DOHH2 (cell line): ENCODE measurements around the gene RTKN.
"Not testable (repeated sequence)": the region's sequence is repeated elsewhere in the genome, so short reads cannot be mapped to it uniquely, and the experiment has no call there.

Source experiments
- H3F3A ChIP-seq: fragments of 200-600 bp; sonication (generic), shearing (Covaris generic); 2 replicates; pipeline ENCODE4 v1.6.0; 2016; ENCODE audit warnings: antibody characterized with exemption, mild to moderate bottlenecking; ENCODE audit not compliant: control insufficient read depth, insufficient read depth
- H3K27ac ChIP-seq: fragments of 200-600 bp; sonication (generic); 2 replicates; pipeline ENCODE4 v1.5.1; 2014; ENCODE audit warnings: low read depth, mild to moderate bottlenecking, low read length, moderate library complexity
- H3K27me3 ChIP-seq: fragments of 200-600 bp; sonication (generic); 2 replicates; pipeline ENCODE4 v1.6.1; 2014; ENCODE audit warnings: mild to moderate bottlenecking, low read length, mixed read lengths; ENCODE audit not compliant: control insufficient read depth
- H3K36me3 ChIP-seq: fragments of 200-600 bp; sonication (generic); 2 replicates; pipeline ENCODE4 v1.6.1; 2014; ENCODE audit warnings: mild to moderate bottlenecking, low read length, moderate library complexity, mixed read lengths; ENCODE audit not compliant: control insufficient read depth
- H3K4me1 ChIP-seq: fragments of 200-600 bp; sonication (generic); 2 replicates; pipeline ENCODE4 v1.6.1; 2014; ENCODE audit warnings: mild to moderate bottlenecking, low read length, mixed read lengths; ENCODE audit not compliant: control insufficient read depth
- H3K4me2 ChIP-seq: fragments of 200-600 bp; sonication (generic); 2 replicates; pipeline ENCODE4 v1.6.0; 2014; ENCODE audit warnings: mild to moderate bottlenecking, low read length, moderate library complexity
- H3K4me3 ChIP-seq: fragments of 200-600 bp; sonication (generic); 2 replicates; pipeline ENCODE4 v1.5.1; 2014; ENCODE audit warnings: mild to moderate bottlenecking, low read length, mixed read lengths
- H3K79me2 ChIP-seq: fragments of 200-600 bp; sonication (generic); 2 replicates; pipeline ENCODE4 v1.6.1; 2014; ENCODE audit warnings: mild to moderate bottlenecking, low read length, mixed read lengths; ENCODE audit not compliant: control insufficient read depth
- H3K9me2 ChIP-seq: fragments of 200-600 bp; sonication (generic); replicated peaks from 2 replicates; pipeline ENCODE4 v1.6.1; 2014; ENCODE audit warnings: mild to moderate bottlenecking, low read length, mixed read lengths; ENCODE audit not compliant: control insufficient read depth
- H3K9me3 ChIP-seq: fragments of 200-600 bp; sonication (generic); 2 replicates; pipeline ENCODE4 v1.6.1; 2014; ENCODE audit warnings: antibody characterized with exemption, low read length, mixed read lengths; ENCODE audit not compliant: control insufficient read depth, insufficient read depth
- H4K20me1 ChIP-seq: fragments of 200-600 bp; sonication (generic); 2 replicates; pipeline ENCODE4 v1.6.0; 2014; ENCODE audit warnings: low read depth, mild to moderate bottlenecking, antibody characterized with exemption, low read length, moderate library complexity; ENCODE audit not compliant: control insufficient read depth, insufficient read depth
- EZH2phosphoT487 ChIP-seq: fragments of 200-600 bp; sonication (generic); IDR thresholded peaks from 2 replicates; pipeline ENCODE4 v1.6.1; 2017; ENCODE audit warnings: borderline replicate concordance, mild to moderate bottlenecking, antibody characterized with exemption, low read length, moderate library complexity, mixed read lengths
- TF ChIP-seq, protein P1 (sequence below): fragments of 200-600 bp; sonication (generic); IDR thresholded peaks from one replicate; pipeline ENCODE4 v1.5.1; 2014; ENCODE audit warnings: antibody characterized with exemption, mild to moderate bottlenecking, low read depth, low read length; ENCODE audit not compliant: poor library complexity, severe bottlenecking

Gene RTKN

DNA sequence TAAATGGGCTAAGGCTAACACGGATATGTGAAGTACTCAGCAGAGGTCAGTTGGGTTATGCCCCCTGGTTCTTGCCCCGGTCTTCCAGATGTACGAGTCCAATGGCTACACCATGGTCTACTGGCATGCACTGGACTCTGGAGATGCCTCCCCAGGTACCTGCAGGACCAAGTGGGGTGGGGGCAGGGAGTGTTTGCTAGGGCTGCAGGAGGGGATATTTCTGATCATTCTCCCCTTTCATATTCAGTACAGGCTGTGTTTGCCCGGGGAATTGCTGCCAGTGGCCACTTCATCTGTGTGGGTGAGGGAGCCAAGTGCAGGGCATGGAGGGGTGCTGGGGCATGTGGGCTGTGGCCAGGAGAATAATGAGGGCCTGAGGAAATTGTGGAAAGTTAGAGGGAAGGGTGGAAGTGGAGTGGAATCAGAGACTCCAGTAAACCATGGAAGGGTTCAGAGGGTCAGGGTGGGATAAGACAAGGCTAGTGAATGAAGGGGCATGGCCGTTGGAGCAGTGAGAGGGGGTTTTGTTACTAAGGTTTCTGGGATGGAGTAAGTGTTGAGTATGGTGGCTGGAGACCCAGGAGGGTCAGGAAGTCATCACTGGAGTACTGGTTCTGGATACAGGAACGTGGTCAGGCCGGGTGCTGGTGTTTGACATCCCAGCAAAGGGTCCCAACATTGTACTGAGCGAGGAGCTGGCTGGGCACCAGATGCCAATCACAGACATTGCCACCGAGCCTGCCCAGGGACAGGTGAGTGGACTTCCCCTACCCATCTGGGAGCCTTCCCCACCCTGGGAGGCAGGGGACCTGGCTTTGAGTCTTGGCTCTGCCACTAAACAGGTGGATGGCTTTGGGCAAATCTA, 18.3 kb downstream of the RTKN start:
- peak overlapping the region; percentile 100; the same call in 1 of the 2 replicates for H3K4me2 ChIP-seq

GRCh38 chr2:74421221-74421870, 20.4 kb downstream of the RTKN start, which contains the start of the genes C2orf81 and WDR54:
TSS of gene C2orf81 (minus strand) at chr2:74421619. CDS start at chr2:74421560, 59 bp downstream.
TSS of gene WDR54 (plus strand) at chr2:74421730. CDS start at chr2:74422154, 424 bp downstream.
- Histone ChIP-seq H3K79me2 (peaks cover 13% of the 10 kb centered on the region), H3K4me3 (peak within 1 kb of the TSS; percentile 98), H3K9me2 (no peaks in the 10 kb centered on the region), H3K27me3 (no peaks in the 10 kb centered on the region), H4K20me1 (no peaks in the 10 kb centered on the region), H3K27ac (peak within 1 kb of the TSS; percentile 63), H3K4me2 (peak within 1 kb of the TSS; percentile 100), H3K36me3 (peaks cover 28% of the 10 kb centered on the region), H3K9me3 (no peaks in the 10 kb centered on the region), H3F3A (peaks cover 3% of the 10 kb centered on the region; the same call in 1 of the 2 replicates), H3K4me1 (peaks cover 43% of the 10 kb centered on the region)
- no peak for TF ChIP-seq EZH2phosphoT487
- TF ChIP-seq, protein P1, sequence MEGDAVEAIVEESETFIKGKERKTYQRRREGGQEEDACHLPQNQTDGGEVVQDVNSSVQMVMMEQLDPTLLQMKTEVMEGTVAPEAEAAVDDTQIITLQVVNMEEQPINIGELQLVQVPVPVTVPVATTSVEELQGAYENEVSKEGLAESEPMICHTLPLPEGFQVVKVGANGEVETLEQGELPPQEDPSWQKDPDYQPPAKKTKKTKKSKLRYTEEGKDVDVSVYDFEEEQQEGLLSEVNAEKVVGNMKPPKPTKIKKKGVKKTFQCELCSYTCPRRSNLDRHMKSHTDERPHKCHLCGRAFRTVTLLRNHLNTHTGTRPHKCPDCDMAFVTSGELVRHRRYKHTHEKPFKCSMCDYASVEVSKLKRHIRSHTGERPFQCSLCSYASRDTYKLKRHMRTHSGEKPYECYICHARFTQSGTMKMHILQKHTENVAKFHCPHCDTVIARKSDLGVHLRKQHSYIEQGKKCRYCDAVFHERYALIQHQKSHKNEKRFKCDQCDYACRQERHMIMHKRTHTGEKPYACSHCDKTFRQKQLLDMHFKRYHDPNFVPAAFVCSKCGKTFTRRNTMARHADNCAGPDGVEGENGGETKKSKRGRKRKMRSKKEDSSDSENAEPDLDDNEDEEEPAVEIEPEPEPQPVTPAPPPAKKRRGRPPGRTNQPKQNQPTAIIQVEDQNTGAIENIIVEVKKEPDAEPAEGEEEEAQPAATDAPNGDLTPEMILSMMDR, result no peak

More for the DNA sequence above, 18.3 kb downstream of the RTKN start:
- Histone ChIP-seq H3K27ac (no peak overlapping the region), H3F3A (peaks cover 4% of the 10 kb centered on the region; the same call in 1 of the 2 replicates), H3K36me3 (peaks cover 30% of the 10 kb centered on the region), H3K79me2 (peaks cover 13% of the 10 kb centered on the region), H3K9me2 (no peaks in the 10 kb centered on the region), H3K27me3 (no peaks in the 10 kb centered on the region), H3K4me1 (peaks cover 36% of the 10 kb centered on the region), H4K20me1 (no peaks in the 10 kb centered on the region), H3K9me3 (no peaks in the 10 kb centered on the region), H3K4me3 (no peak overlapping the region)
- TF ChIP-seq, protein P1, result no peak
- no peak for TF ChIP-seq EZH2phosphoT487

DNA sequence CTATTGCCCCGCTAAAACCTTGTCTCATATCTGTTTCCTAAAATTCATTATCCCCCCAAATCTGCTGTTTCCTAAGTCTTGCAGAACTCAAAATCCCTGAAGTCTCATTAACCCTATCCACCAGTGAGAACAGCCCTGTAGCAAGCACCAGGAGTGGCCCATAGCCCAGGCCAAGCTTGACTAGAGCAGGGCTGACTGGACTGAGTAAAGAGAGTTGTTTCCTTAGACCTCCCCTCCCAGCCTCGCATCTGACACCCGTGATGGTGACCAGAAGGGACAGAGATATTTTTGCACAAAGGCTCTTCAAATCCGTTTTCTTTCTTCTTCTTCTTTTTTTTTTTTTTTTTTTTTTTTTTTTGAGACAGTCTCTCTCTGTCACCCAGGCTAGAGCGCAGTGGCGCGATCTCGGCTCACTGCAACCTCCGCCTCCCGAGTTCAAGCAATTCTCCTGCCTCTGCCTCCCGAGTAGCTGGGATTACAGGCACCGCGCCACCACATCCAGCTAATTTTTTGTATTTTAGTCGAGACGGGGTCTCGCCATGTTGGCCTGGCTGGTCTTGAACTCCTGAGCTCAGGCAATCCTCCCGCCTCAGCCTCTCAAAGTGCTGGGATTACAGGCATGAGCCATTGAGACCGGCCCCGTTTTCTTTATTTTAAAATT, 21.2 kb downstream of the RTKN start:
- H3K27me3 ChIP-seq, H3K9me3 ChIP-seq, H3F3A ChIP-seq, H3K9me2 ChIP-seq, H4K20me1 ChIP-seq: not testable (repeated sequence)
- H3K36me3 ChIP-seq, result peaks cover 23% of the 10 kb centered on the region
- H3K27ac ChIP-seq, result peak overlapping the region; percentile 63; the same call in 1 of the 2 replicates
- H3K4me2 ChIP-seq, result peak overlapping the region; percentile 100
- peak overlapping the region; percentile 98 for H3K4me3 ChIP-seq
- peaks cover 50% of the 10 kb centered on the region for H3K4me1 ChIP-seq
- H3K79me2 ChIP-seq, result peaks cover 13% of the 10 kb centered on the region
